Muscle of back (tissue), 11 donors: ENCODE results near the gene UNC79. TPM values are rescaled to one million over a fixed set of nuclear protein-coding genes. Genes with fewer than 3 reads are reported as not detected.

Experiments used
- DNase-seq, 3 donors: peaks; one replicate each; pipeline versions ENCODE4 v3.0.0 to v3.0.0-alpha.2; 2013
- polyA plus RNA-seq, 10 donors: library from polyadenylated mRNA; unstranded; fragments of 120-200 nt; gene quantifications; one replicate each; pipeline ENCODE4 v1.2.1, GENCODE V29; 2013; ENCODE audit not compliant: insufficient read length in 10 of 10

UNC79 gene
- polyA plus RNA-seq, 10 donors = 0.25 to 0.60 (median 0.39) TPM

DNA sequence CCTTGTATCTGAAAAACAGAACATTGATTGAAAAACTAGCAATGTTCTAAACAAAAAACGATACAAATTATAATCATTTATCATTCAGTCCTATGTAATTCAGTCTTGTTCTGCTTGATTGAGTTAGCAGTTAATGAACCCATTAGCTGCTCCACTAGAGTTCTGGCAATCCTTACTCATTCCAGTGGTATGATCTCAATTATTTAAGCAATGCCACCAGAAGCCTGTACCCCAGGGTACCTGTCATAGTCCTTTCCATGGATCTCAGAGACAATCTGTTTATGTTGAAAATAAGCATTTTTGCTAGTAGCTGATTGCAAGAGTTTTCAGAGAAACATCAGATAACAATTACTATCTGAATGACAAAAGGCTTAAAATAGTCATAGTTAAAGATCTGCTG is 115.9 kb downstream of the UNC79 start:
- no peak for DNase-seq

DNA sequence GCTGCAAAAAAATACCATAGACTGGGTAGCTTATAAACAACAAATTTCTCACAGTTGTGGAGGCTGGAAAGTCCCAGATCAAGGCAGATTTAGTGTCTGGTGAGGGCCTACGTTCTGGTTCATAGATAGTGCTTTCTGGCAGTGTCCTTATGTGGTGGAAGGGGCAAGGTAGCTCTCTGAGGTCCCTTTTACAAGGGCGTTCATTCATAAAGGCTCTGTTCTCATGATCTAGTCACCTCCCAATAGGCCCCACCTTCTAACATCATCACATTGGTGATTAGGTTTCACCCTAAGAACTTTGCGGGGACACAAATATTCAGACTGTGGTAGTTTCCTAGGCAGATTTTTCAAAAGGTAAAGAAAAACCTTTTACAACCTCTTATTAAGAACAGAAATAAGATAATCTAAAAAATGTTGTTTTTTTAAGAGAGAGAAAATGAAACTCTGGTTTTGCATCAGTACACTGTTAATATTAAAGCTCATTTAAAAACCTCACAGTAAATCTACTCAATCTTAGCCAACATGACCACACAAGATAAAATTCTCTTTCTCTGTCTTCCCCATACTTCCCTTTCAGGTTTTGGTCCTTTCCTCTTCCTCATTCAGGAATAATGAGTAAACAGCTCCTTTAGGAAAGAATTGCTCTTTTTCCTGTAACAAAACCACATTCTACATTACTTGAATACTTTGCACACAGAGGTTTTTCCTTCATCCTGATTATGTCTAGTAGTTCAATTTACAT is 117.5 kb downstream of the UNC79 start:
- DNase-seq = no peak

DNA sequence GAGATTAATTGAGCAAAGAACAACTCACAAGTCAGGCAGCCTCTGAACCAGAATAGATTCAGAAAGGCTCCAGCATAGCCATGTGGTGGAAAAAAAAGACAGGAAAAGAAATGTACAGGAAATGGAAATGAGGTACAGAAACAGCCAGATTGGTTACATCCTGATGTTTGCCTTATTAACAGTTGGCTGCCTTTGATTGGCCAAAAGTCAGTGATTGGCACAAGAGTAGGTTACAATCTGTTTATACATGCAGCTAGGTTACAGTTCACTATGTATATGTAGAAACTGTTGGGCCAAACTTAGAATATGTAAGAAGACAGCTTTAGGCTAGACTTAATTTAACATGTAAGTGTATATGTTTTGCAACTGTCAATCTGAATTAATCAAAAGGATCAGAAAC is 118.9 kb downstream of the UNC79 start:
- no peak for DNase-seq

DNA sequence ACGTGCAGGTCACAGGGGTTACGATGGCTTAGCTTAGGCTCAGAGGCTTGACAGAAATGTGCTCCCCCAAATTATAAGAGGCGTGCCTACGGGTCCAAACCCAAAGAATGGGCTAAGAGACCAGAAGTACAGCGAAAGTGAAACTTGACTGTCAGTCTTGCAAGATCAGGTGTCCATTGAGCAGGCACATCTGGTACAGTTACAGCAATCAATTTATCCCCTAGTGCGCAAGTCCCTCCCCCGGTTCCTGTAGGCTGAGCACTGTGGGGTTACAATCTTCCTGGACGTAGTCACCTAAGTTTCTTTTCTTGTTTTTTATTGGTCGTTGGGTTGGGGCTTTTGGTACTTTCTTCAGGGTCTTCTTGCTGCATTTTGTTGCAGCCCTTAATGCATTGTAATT is 134.2 kb downstream of the UNC79 start:
- no peak for DNase-seq

DNA sequence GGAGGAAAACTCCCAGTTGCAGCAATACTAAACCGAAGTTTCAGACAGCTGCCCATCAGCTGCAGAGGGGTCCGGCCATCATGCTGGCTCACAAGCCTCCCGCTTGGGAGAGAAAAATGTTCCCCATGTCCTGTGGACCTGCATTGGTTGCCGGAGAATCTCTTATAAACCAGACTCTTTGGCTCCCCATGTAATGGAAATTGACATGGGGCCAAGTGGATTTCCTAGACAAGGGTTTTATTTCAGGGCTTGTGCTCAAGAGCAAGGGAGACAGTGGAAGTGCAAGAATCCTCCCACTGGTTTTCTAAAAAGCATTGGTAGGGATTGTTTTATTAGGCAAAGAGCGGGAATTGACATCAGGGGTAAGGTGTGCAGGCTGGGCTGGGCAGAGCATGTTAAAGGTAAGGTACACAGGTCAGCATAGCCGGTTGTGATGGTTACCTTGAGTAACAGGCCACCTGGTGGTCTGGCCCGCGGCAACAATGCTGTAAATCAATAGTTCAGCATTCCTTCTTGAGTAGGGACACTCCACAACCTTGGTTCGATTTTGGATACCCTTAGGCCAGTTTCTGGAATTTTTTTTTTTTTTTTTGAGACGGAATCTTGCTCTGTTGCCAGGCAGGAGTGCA is 135.4 kb downstream of the UNC79 start:
- peak in 1 of 3 donors; percentile 8 for DNase-seq

DNA sequence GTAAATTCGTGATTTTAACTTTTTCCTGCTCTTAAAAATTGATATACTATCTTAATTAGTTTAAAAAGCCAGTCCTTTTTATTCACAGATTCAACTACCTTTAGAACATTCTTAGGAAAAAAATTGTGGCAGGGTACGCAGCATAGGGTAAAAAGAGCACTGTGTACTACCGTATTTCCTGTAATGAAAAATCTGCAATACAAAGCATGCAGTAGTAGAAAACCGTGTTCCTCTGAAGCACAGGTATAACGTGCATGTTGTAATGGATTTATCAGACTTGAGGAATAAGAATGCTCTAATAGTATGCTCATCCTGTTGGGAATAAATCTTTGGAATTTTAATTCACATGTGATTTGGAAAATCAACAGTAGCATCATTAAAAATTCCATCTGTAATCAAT is 140.5 kb downstream of the UNC79 start:
- no peak for DNase-seq

DNA sequence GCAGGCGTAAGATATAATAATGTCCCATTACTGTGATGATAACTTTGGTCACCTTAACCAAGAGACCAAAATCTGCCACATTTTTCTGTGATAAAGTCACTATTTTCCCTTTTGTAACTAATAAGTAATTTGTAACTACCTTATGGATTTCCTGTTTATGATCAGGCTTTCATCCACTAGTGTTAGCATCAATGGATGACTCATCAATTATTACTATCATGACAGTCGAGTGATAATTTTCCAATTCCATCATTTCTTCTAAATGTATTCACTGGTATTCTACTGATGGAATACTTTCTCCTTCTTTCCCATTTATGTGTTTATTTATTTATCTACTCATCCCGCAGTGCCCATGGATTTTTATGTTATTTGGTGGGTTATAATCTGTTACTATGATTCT is 148.4 kb downstream of the UNC79 start:
- DNase-seq = no peak

DNA sequence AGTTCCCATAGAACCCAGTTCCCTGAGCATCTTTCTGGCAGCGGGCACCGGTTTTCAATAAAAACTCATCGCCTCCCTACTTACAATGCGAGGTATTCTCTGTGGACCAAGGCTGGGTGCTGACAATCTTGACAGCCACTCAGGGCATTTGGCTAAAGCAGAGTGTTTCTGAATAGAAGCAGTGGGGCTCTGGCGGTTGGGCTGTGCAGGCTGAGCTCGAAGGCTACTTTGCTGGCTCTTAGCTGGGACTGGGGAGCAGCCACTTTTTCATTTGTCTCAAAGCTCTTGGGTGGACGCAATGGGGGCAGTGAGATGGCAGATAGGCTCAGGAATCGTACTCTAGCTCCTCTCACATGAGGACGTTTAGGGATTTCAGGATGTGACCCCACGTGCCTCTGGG is 151.8 kb downstream of the UNC79 start:
- no peak for DNase-seq

DNA sequence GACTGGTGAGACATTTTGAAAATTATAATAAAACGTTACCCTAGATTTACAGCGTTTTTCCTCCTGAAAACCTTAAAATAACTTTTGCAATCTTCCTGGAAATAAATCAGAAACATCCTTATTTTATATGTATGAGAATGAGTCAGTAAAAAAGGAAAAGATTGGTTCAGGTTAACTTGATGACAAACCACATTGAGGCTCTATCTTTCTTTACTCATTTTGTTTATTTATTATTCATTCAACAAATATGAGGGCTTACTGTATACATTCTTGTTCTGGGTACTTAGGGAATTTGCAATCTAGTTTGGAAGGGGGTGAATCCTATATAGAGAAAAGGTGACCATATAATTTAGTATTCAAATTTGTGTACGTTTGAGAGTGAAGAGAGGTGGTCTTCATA is 156.6 kb downstream of the UNC79 start:
- no peak for DNase-seq

DNA sequence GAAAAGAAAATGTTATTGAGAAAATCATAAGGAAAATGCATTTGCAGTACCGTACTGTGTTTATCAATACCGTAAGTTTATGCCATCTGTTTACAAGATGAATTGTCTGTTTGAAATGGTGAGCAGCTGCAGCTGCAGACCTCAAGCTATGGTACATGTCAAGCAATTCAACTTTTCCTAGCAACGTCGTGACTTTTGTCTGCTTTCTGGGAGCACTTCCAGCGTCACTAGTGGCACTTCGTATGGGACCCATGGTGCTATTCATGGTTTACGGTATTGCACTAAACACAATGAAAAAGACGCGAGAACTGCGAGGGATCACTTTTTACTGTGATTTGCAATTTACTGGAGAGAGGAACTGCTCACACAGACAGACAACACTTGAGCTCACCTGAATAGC is 160.8 kb downstream of the UNC79 start:
- no peak for DNase-seq

DNA sequence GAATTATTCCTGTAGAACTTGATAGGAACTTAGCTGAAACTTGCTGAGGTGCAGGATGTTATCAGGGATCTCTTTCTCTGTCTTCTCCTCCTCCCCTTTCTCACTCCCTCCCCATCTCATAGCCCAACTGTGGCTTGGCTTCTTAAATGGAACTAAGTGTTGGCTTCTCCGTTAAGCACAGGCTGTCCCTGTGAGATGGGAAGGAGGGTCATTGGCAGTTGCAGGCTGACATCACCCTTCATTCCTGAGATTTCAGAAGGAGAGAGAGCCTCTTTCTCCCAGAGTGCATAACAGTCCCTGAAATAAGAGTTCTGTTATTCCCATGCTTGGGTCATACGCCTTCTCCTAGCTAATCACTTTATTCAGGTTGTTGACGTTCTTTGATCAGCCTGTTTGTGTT is 162.0 kb downstream of the UNC79 start:
- no peak for DNase-seq

DNA sequence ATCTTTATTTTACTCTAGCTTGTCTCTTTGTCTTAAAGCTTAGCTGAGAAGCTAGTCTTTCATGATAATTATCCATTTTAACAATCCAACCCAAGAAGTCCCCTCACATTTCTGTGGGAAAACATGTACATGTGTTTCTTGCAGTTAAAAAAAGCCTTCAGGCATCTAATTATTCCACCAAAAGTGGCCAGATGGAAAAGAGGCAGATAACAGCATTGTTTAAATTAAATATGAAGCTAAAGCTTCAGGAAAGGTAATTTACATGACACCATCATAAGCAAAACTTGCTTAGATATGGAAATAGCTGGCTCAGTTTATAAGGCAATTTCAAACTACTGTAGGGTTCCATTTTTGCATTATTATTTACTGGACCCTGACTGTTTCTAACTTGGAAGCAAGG is 175.4 kb downstream of the UNC79 start:
- no peak for DNase-seq

DNA sequence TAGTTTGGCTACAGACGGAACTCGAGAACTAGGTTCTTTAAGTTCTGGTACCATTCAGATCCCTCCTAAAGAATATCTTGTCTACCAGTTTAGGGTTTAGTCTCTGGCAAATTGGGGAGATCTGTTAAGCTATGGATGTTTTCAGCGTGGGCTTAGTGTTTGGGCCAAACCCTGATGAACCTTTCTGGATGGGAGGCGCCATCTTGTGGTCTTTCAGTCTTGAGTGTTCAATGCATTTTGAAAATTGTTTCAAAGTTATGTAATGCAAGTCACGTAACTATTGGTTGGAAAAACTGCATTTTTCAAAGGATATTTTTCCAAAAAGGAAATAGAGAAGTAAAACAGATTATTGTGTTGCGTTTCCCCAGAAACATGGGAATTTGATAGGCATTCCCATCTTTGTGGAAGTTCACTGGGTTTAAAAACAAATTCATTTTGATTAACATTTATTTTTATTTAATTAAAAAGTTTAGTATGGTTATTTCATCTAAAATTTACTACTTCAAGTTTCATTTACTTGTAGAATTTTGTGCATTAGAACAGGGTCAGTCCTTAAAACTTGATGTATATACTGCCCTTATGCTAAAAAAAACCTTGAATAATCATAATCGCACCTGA is 188.5 kb downstream of the UNC79 start:
- DNase-seq = peak; percentile 21 to 70 (median 40)

DNA sequence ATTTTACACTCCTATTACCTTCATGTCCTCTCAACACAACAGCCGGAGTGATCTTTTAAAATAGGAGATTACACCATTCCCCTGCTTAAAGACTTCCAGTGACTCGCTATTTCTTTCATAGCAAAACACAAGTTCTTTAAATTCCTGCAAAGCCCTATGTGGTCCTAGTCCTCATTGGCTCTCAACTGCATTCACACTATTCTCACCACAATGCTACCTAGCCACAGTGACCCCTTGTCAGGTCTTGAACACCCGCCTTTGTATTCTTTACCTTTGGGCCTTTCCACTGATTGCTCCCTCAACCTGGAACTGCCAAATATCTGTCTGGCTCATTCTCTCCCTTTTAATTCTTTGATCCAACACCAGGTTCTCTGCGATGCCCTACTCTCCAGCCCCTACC is 197.3 kb downstream of the UNC79 start:
- no peak for DNase-seq

DNA sequence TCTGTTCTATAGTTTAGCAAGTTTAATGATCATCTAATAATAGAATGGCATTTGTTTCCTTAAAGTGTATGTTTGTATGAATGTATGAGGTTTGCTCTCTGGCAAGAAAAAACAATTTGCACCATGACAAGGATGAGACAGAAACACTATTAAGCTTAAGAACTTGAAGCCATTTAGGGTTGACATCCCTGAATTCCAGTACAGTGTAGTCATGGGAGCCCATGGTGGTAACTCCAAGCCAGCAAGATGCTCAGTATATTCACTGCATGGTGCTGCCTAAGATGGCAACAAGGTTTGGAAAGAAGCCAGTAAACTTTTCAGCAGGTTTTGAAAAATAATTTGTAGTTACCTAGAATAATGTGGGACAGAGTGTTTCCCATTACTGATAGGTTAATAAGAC is 198.9 kb downstream of the UNC79 start:
- DNase-seq = no peak

DNA sequence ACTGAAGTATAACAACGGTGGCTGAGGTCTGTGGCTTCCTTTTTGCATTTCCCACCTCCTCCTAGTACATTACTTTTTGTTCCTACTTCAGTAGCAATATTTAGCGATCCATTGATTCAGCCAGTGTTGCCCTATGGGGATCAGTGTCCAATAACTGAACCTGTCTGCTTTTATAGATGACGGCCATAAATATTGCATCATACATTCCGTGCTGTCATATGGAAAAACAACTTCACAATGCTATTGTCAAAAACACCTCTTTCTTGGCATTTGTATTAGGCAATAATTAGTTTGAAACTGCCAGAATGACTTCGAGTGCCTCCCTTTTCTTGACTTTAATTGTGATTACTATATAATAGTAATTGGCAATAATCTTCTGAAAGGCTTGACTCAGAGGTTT is 208.1 kb downstream of the UNC79 start:
- DNase-seq = no peak

DNA sequence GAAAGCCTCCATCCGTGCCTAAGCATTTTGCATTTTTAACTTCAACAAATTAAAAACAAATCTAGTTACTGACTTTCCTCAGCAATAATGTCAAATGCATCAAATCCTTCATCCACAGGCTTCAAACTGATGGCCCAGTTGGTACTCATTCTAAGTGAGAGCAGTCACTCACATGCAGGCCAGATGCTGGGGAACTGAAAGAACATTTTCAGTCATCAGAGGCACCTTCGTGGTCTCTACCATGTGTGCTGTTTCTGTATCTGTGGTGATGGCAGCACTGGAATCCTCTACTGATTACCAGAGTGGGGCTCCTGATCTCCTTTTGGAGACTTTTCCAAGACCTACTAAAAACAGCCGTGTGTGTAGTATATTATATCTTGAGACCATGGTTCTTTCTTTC is 212.4 kb downstream of the UNC79 start:
- no peak for DNase-seq

DNA sequence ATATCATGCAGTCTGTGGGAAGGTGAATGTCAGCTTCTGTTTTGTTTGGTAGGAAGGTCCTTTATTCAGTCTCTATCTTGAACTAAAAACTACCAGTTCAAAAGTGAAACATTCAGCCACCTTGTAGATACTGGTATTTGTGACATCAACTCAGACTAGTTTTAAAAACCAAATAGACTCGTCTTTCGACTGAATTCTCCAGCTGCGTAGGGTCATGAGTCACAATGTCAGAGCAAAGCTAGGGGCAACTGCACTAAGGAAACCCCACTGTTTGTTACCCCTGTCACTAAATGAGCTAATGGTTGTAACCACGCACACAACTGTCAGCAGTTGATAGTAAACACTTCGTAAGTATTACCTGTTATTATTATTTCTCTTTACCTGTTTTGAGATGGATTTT is 212.9 kb downstream of the UNC79 start:
- no peak for DNase-seq

DNA sequence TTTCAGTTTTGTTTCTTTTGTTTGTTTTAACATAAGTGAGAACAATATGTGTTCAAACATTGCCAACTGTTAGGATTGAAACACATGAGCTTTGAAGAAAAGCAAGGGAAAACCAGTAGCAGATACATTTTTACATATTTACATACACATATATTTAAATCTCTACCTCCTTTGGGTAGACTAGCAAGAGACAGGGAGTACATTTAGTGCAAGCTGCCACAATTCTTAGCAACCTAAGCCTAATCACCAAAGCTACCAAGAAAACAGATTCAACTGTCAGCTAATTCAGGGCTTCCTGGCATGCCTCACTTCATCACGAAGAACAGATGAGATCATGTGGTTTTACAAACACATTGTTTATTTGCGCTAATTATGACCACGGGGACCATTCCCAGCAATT is 214.5 kb downstream of the UNC79 start:
- DNase-seq = no peak

DNA sequence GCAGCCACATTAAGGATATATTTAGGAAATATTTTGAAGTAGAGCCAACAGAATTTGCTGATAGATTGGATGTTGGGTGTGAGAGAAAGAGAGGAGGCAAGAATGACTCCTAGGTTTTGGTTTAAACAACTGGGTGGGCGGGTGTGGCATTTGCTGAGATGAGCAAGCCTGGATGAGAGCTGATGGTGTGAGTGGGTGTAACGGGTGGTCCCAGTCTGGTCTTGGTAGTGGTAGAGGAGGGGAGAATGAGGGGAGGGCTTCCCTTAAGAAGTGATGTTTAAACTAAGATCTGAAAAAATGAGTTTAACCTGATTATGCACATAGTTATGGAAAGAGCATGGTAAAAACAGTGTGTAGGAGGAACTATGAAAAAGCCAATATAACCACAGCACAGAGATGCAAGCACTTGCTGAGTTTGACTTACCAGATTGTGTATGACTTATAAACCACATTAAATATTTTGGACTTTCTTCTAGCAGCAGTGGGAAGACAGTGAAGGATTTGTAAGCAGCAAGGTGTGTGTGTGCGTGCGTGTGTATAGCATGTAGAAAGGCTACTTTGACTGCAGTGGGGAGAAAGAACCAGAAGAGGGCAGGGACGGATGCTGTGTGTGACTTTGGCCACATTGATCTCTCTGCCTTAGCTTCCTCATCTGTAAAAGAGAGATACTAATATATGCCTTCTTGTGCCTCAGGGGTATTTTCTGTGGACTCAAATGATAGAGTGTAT is 217.9 kb downstream of the UNC79 start:
- peak in 2 of 3 donors; percentile 2 to 10 for DNase-seq

DNA sequence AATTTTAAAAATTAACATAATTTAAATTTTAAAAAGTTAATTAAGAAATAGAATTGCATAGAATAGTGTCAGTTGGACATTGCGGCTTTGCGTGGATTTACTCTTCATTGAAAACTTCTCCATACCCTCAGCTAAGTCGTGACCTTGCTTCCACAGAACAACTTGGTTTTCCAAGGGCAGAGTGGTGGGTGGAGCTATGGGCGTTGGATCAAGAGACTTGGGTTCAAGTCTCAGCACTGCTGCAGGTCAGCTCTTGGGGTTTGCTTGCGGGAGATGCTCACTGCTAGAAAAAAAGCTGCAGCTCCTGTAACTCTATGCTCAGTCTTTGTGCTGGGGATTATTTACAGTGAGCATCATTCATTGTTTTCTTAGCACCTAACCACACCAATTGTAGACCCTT is 223.9 kb downstream of the UNC79 start:
- no peak for DNase-seq

DNA sequence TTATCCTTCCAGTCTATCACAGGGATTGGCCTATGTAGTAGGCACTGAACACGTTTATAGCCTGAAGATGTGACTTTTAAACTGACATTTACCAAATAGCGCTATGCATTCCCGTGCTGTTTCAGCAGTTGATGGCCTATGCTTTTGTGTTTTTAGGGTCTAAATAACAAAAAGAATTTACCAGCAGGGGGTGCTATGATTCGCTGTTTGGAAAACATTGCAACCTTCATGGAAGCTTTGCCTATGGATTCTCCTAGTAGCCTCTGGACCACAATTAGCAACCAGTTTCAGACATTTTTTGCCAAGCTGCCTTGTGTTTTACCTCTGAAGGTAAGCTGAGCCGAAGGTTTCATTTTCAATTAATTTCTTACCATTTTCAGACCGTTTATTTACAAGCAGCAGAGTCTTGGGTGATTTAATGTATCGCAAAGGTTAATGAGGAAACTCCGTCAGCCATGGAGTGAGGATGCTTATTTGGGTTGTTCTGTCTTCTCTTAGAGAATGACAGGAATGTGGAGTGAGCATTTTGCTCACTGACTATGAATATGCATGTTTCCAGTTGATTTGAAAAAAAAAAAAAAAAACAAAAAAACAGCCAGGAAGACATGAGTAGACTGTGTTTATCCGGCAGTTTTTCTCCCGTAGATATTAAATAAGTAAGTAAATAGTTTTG is 224.5 kb downstream of the UNC79 start:
- DNase-seq = peak; percentile 47 to 75 (median 65)
